ENCODE measurements around the gene VCL.

VCL gene

DNA sequence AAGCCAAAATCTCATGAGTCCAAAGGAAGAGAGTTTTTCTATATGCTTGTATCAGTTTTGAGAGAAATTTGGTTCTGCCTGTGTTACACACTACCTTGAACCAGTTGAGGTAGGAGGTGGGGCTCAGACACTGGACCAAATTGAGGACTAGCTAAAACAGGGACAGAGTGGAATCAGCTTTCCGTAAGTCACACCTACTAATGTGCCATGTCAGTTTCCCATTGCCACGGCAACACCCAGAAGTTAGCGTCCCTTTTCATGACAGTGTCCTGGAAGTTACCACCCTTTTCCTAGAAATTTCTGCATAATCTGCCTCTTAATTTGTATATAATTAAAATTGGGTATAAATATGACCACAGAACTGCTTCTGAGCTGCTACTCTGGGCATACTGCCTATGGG is 162.1 kb downstream of the VCL start:
- DNase-seq = no peak

DNA sequence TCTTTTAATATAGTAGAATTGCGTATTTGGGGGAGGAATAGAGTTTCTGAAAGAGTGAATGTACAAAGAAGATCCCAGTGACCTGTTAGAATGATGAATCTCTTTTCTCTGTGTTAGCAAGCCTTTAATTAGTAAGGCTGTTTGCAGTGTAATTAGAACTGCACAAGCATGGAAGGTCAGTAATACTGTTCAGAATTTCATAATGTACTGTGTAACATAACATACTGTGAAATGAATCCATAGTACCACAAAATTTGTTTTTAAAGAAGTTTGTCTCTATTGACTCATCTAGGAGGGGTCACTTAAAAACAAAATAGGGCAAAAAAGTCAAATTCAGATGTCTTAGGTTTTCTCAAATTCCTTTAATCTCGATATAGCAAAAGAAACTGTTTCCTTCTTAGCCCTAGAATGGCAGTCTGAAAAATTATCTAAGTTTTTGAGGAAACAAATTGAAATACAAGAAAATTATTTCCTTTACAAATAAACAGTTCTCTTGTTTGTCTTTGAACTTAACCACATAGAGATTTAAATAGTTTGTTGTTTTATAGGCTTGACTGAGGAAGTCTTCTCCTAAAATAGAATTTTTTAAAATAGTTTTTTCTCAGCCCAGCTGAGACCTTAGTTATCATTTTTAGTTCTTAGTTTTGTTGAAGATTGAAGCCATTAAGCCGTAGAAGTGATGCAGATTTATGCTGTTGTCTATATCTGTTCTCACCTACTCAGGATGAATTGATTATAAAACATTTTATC is 165.6 kb downstream of the VCL start:
- DNase-seq = no peak

DNA sequence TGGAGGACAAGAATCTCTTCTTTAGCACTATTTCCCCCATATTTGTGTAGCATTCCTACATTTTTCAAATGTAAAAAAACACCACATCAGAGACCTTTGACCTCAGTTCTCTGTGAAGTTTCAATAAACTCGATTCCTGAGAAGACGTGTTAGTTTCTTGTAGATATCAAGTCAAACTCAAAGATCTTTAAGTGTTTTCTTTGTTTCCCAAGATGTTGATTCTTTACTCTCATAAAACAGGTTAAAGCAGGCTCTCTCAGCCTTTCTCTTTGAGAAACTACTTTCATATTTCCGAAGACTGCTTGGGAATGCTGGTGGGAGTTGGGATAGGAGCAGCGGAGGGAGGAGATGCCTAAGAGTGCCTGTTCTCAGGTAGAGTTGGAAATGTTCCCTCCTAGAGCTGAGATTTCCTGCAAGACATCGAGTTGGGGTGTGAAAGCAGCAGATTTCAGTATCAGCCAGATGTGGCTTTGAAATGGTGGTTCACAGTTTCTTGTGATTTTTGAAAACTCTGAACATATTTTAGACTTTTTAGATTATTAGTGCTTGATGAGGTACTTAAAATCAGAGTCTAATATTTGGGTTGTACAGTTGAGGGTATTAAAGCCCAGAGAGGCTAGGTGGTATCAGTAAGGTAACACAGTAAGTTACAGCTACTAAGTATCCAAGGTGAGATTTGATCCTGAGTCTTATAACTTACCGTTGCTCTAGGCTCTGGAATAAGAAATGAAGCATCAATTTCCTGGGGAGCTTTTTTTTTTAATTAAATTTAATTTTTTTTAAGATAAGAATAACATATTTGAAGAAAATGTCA is 167.0 kb downstream of the VCL start:
- DNase-seq = no peak

DNA sequence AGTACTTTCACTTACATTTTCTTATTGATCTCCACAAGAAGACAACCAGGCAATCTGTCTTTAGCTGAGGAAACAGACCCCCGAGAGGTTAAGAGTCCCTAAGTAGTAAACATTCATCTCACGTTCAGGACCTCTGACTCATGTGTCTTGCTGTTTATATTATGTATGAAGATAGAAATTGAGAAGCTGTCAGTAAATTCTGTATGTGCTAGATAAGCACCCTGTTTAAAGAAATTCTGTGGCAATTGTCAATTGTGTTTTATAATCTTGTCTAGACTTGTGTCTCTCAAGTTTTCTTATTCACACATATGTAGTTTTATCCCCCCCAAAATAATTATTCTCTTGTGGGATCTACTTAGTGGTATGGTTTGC is 167.6 kb downstream of the VCL start:
- DNase-seq = no peak

DNA sequence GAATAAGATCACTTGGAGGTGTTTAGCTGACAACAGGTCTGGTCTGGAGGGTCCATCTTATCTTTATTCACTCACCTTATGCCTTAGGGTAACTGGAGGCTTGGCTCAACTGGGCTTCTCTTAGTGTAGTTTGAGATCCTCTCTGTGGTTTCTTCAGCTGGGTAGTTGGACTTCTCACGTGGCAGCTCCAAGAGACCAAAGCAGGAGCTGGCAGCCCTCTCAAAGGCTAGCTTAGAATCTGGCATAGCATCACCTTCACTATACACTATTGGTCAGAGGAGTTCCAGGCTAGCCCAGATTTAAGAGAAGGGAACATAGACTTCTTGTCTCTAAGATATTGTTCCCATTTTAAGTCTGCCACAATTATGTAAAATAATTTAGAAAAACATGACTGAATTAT is 169.5 kb downstream of the VCL start:
- DNase-seq = no peak
